Lower lobe of right lung (tissue), 2 donors: ENCODE measurements around the gene APOBEC3H. TPM values are rescaled to one million over a fixed set of nuclear protein-coding genes. Genes with fewer than 3 reads are reported as not detected.
"Not testable (repeated sequence)": the region's sequence is repeated elsewhere in the genome, so short reads cannot be mapped to it uniquely, and the experiment has no call there.

ENCODE experiments used
- ATAC-seq, 2 donors: fragments of 200-7000 bp; cut with Tn5 transposase; one replicate each; pipeline ENCODE4 v1.9.1; 2020 to 2022; ENCODE audit warnings: mild to moderate bottlenecking in 2 of 2, moderate library complexity in 2 of 2
- DNase-seq: peaks from one replicate; pipeline ENCODE4 v3.0.0-alpha.2; 2020
- H3K27ac ChIP-seq: fragments of 200-600 bp; one replicate; pipeline ENCODE4 v1.8.0; 2022
- H3K27me3 ChIP-seq: fragments of 200-600 bp; one replicate; pipeline ENCODE4 v1.8.0; 2022; ENCODE audit warnings: low read depth
- H3K36me3 ChIP-seq: fragments of 200-600 bp; one replicate; pipeline ENCODE4 v1.8.0; 2022; ENCODE audit warnings: mild to moderate bottlenecking
- H3K4me1 ChIP-seq: fragments of 200-600 bp; one replicate; pipeline ENCODE4 v1.8.0; 2022
- H3K4me3 ChIP-seq: fragments of 200-600 bp; one replicate; pipeline ENCODE4 v1.8.0; 2022; ENCODE audit warnings: mild to moderate bottlenecking
- H3K9me3 ChIP-seq: fragments of 200-600 bp; one replicate; pipeline ENCODE4 v1.8.0; 2022
- intact Hi-C: fragments of 100-400 bp; cut with DNase I; formaldehyde crosslinking; loops from one replicate; pipeline ENCODE4 v1.11.0; 2022
- total RNA-seq: library from RNA; stranded (reverse); fragmentation: NEBNext Ultra II Directional; extraction: Animal tissue kit (Norgen Biotek cat#: 25700); gene quantifications from one replicate; pipeline ENCODE4 v1.2.1, GENCODE V29; 2021
- TF ChIP-seq, protein P1 (sequence below): fragments of 200-600 bp; IDR thresholded peaks from one replicate; pipeline ENCODE4 v1.8.0; 2022; ENCODE audit warnings: antibody characterized with exemption, mild to moderate bottlenecking
- donor health status: DM: no; HTN: yes; CAD: no; lungs with severe emphysema.

Gene APOBEC3H
- total RNA-seq, 1 donor from 2014 or later: 1.9 TPM

DNA sequence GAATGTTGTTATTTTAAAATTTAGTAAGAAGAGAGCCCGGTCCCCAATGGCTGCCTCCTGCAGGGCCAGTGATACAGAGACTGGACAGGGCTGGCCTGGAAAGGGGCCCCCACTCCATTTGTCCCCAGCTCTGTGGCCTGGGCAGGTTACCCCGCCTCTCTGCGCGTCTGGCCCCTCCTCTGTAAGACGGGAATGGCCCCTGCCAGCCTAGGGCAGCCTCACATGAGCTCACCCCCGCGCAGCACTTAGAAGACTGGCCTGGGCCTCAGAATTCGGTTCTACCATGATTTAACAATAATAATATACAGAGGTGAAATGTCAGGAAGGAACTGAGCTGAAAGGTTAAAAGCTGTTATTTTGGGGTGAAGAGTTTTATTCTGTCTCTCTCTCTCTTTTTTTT lies 18.7 kb upstream of the APOBEC3H start:
- no peak for ATAC-seq
- Histone ChIP-seq H3K9me3 (no peaks in the 10 kb centered on the region), H3K27me3 (no peaks in the 10 kb centered on the region), H3K36me3 (peaks cover 19% of the 10 kb centered on the region), H3K27ac (no peak overlapping the region), H3K4me3 (peak overlapping the region; percentile 63), H3K4me1 (peaks cover 12% of the 10 kb centered on the region)
- TF ChIP-seq, protein P1, sequence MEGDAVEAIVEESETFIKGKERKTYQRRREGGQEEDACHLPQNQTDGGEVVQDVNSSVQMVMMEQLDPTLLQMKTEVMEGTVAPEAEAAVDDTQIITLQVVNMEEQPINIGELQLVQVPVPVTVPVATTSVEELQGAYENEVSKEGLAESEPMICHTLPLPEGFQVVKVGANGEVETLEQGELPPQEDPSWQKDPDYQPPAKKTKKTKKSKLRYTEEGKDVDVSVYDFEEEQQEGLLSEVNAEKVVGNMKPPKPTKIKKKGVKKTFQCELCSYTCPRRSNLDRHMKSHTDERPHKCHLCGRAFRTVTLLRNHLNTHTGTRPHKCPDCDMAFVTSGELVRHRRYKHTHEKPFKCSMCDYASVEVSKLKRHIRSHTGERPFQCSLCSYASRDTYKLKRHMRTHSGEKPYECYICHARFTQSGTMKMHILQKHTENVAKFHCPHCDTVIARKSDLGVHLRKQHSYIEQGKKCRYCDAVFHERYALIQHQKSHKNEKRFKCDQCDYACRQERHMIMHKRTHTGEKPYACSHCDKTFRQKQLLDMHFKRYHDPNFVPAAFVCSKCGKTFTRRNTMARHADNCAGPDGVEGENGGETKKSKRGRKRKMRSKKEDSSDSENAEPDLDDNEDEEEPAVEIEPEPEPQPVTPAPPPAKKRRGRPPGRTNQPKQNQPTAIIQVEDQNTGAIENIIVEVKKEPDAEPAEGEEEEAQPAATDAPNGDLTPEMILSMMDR: no peak
- intact Hi-C loops: no loop called here
- no peak for DNase-seq

DNA sequence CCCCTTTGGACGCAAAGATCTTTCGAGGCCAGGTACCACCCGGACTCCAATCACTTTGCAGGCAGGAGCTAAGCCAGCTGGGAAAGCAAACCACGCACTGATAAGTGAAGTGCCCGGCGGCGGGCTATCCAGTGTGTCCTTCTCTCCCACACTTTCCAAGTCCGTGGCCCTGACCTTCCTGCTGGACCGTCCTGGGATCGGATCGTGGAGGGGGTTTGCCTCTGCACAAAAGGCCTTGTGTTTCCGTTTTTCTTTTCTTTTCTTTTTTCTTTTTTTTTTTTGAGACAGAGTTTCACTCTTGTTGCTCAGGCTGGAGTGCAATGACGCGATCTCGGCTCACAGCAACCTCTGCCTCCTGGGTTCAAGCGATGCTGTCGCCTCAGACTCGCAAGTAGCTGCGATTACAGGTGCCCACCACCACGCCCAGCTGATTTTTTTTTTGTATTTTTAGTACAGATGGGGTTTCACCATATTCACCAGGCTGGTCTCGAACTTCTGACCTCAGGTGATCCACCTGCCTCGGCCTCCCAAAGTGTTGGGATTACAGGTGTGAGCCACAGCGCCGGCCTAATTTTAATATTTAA lies 17.9 kb upstream of the APOBEC3H start:
- H3K27ac ChIP-seq, DNase-seq, H3K27me3 ChIP-seq, H3K4me3 ChIP-seq, H3K9me3 ChIP-seq, ATAC-seq, intact Hi-C loops: not testable (repeated sequence)
- Histone ChIP-seq H3K36me3 (peaks cover 19% of the 10 kb centered on the region), H3K4me1 (peaks cover 12% of the 10 kb centered on the region)

DNA sequence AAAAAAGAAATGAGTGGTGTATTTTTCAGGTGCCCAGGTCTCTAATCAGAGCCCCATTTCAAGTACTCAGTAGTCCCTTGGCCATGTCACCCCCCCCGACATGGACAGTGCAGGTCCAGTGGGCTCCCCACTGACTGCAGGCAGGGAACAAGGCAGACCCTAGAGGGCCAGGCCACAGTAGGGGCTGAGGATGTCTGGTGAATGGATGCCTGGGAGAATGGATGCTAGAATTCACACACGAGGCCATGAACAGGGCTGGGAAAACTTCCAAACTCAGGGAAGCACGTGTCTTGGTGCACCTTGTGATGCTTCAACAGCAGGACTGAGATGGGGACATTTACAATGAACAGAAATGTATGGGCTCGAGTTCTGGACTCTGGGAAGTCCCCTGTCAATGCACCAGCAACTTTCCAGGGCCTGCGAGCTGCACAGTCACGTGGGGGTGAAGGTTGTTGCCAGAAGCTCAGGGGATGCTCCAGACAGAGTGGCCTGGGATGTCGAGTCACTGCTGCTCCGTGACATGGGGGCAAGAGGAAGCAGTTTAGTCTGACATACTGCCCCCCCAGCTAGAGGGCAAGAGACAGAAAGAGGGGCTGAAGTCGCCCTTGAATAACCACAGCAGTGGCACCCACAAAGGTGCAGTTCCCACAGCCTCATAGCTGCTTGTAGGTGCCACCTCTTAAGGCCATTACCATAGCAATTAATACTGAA lies 16.8 kb upstream of the APOBEC3H start:
- Histone ChIP-seq H3K27ac (no peak overlapping the region), H3K36me3 (peaks cover 19% of the 10 kb centered on the region), H3K27me3 (no peaks in the 10 kb centered on the region), H3K4me1 (peaks cover 12% of the 10 kb centered on the region), H3K9me3 (no peaks in the 10 kb centered on the region), H3K4me3 (no peak overlapping the region)
- ATAC-seq (no peak), DNase-seq (peak; percentile 11)
- TF ChIP-seq, protein P1: no peak
- intact Hi-C loops: no loop called here

DNA sequence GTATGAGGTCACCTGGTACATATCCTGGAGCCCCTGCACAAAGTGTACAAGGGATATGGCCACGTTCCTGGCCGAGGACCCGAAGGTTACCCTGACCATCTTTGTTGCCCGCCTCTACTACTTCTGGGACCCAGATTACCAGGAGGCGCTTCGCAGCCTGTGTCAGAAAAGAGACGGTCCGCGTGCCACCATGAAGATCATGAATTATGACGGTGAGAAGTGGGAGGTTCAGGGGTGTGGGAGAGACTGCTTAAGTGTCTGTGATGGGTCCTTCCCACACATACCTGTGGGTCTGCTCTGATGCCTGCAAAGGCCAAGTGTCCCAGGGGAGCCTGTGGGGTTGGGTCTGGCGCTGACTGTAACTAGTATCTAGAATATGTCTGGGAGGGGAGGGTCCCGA lies 16.0 kb upstream of the APOBEC3H start:
- H3K27ac ChIP-seq: no peak overlapping the region

DNA sequence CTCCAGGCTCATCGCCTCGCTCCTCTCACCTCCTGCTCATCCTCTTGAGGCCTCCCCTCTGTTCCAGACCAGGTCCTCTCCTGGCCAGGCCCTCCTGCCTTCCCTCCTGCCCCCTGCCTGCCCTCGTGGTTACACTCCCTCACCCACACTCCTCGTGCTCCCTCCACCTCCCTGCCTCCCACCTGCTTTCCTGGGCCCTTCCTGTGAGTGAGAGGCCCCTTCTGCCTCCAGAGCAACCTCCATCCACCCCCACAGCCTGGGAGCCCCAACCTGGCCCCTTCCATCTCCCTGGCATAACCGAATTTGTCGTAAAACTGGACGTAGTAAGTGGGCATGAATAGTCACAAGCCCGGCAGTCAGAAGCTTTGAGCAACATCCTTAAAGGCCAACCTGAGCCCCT lies 15.4 kb upstream of the APOBEC3H start:
- H3K27me3 ChIP-seq: no peaks in the 10 kb centered on the region
- H3K36me3 ChIP-seq: peaks cover 19% of the 10 kb centered on the region
- ATAC-seq: no peak
- no peak overlapping the region for H3K27ac ChIP-seq
- TF ChIP-seq, protein P1: no peak
- no peak overlapping the region for H3K4me3 ChIP-seq
- H3K9me3 ChIP-seq: no peaks in the 10 kb centered on the region
- H3K4me1 ChIP-seq: peaks cover 12% of the 10 kb centered on the region
- DNase-seq: peak; percentile 27
- intact Hi-C loops: no loop called here

More for the DNA sequence above, 16.0 kb upstream of the APOBEC3H start:
- TF ChIP-seq, protein P1: no peak
- H3K4me3 ChIP-seq: no peak overlapping the region
- no peaks in the 10 kb centered on the region for H3K27me3 ChIP-seq
- DNase-seq (peak; percentile 14), ATAC-seq (no peak)
- H3K36me3 ChIP-seq: peaks cover 19% of the 10 kb centered on the region
- intact Hi-C loops: no loop called here
- H3K9me3 ChIP-seq: no peaks in the 10 kb centered on the region
- peaks cover 12% of the 10 kb centered on the region for H3K4me1 ChIP-seq
